H9 (cell line): Measurements from ENCODE around the gene SSRP1. TPM values are rescaled to one million over a fixed set of nuclear protein-coding genes. Genes with fewer than 3 reads are reported as not detected.
A peak's percentile ranks its signal among the peaks of the same experiment; 100 is the strongest.

Experiments
- DNase-seq: peaks from one replicate; pipeline ENCODE4 v3.0.0-alpha.2; 2017
- H2AFZ ChIP-seq: one replicate; pipeline ENCODE4 v1.6.1; 2013; ENCODE audit warnings: mild to moderate bottlenecking, low read length, control low read depth, moderate library complexity
- H2AK5ac ChIP-seq: 2 replicates; pipeline ENCODE4 v1.6.1; 2013; ENCODE audit warnings: low read length, control low read depth, mixed read lengths; ENCODE audit not compliant: insufficient read length
- H2BK120ac ChIP-seq: one replicate; pipeline ENCODE4 v1.6.1; 2013; ENCODE audit warnings: low read depth, mild to moderate bottlenecking, low read length, control low read depth, inconsistent platforms; ENCODE audit not compliant: poor library complexity, severe bottlenecking
- H2BK12ac ChIP-seq: 2 replicates; pipeline ENCODE4 v1.6.1; 2013; ENCODE audit warnings: low read length, control low read depth, mixed read lengths, low read depth; ENCODE audit not compliant: insufficient read length
- H2BK15ac ChIP-seq: 2 replicates; pipeline ENCODE4 v1.6.1; 2013; ENCODE audit warnings: low read depth, low read length, control low read depth
- H2BK20ac ChIP-seq: one replicate; pipeline ENCODE4 v1.6.1; 2013; ENCODE audit warnings: low read depth, mild to moderate bottlenecking, low read length, control low read depth, inconsistent platforms; ENCODE audit not compliant: poor library complexity, severe bottlenecking
- H2BK5ac ChIP-seq: 2 replicates; pipeline ENCODE4 v1.6.1; 2013; ENCODE audit warnings: low read length, control low read depth, mixed read lengths; ENCODE audit not compliant: insufficient read length
- H3K14ac ChIP-seq: 2 replicates; pipeline ENCODE4 v1.6.1; 2013; ENCODE audit warnings: low read length, control low read depth; ENCODE audit not compliant: insufficient read depth
- H3K18ac ChIP-seq: 2 replicates; pipeline ENCODE4 v1.6.1; 2013; ENCODE audit warnings: low read depth, mild to moderate bottlenecking, mixed read lengths, low read length, control low read depth; ENCODE audit not compliant: insufficient read length
- H3K23ac ChIP-seq: 2 replicates; pipeline ENCODE4 v1.6.1; 2013; ENCODE audit warnings: low read length, control low read depth, mixed read lengths, low read depth; ENCODE audit not compliant: insufficient read length
- H3K23me2 ChIP-seq: 2 replicates; pipeline ENCODE4 v1.6.1; 2013; ENCODE audit warnings: low read depth, mild to moderate bottlenecking, mixed read lengths, low read length, control low read depth; ENCODE audit not compliant: insufficient read length, poor library complexity, severe bottlenecking
- H3K27ac ChIP-seq: 2 replicates; pipeline ENCODE4 v1.5.1; 2013; ENCODE audit warnings: low read length, control low read depth, mixed read lengths, low read depth; ENCODE audit not compliant: insufficient read length
- H3K27me3 ChIP-seq: 2 replicates; pipeline ENCODE4 v1.6.1; 2013; ENCODE audit warnings: low read length, control low read depth, inconsistent platforms; ENCODE audit not compliant: insufficient read depth
- H3K4ac ChIP-seq: 2 replicates; pipeline ENCODE4 v1.6.1; 2013; ENCODE audit warnings: low read depth, mild to moderate bottlenecking, control low read depth, inconsistent platforms, low read length, moderate library complexity
- H3K4me1 ChIP-seq: 2 replicates; pipeline ENCODE4 v1.6.1; 2013; ENCODE audit warnings: low read length, control low read depth, inconsistent platforms; ENCODE audit not compliant: insufficient read depth
- H3K4me2 ChIP-seq: 2 replicates; pipeline ENCODE4 v1.6.1; 2013; ENCODE audit warnings: low read length, control low read depth, mixed read lengths; ENCODE audit not compliant: insufficient read length, insufficient read depth
- H3K56ac ChIP-seq: 2 replicates; pipeline ENCODE4 v1.6.1; 2013; ENCODE audit warnings: low read depth, mild to moderate bottlenecking, mixed read lengths, low read length, control low read depth; ENCODE audit not compliant: insufficient read length
- H3K79me1 ChIP-seq: 2 replicates; pipeline ENCODE4 v1.6.1; 2013; ENCODE audit warnings: low read depth, mild to moderate bottlenecking, moderate library complexity, low read length, control low read depth, inconsistent platforms; ENCODE audit not compliant: insufficient read depth, poor library complexity, severe bottlenecking
- H3K79me2 ChIP-seq: 2 replicates; pipeline ENCODE4 v1.6.1; 2013; ENCODE audit warnings: low read length, control low read depth, inconsistent platforms; ENCODE audit not compliant: insufficient read depth
- H3K9ac ChIP-seq: 2 replicates; pipeline ENCODE4 v1.6.1; 2013; ENCODE audit warnings: low read length, control low read depth, mixed read lengths; ENCODE audit not compliant: insufficient read length; ENCODE audit errors: extremely low read depth
- H3K9me3 ChIP-seq: one replicate; pipeline ENCODE4 v1.6.1; 2013; ENCODE audit warnings: low read depth, low read length, inconsistent platforms; ENCODE audit not compliant: control insufficient read depth
- H3T11ph ChIP-seq: one replicate; pipeline ENCODE4 v1.6.1; 2013; ENCODE audit warnings: mild to moderate bottlenecking, low read length, control low read depth, inconsistent platforms
- H4K20me1 ChIP-seq: one replicate; pipeline ENCODE4 v1.6.1; 2013; ENCODE audit not compliant: control insufficient read depth, insufficient read length, insufficient read depth
- H4K5ac ChIP-seq: 2 replicates; pipeline ENCODE4 v1.6.1; 2013; ENCODE audit warnings: low read depth, mild to moderate bottlenecking, mixed read lengths, low read length, control low read depth; ENCODE audit not compliant: insufficient read length
- H4K8ac ChIP-seq: replicated peaks from 2 replicates; pipeline ENCODE4 v1.6.1; 2013; ENCODE audit warnings: low read length, control low read depth, mixed read lengths, low read depth; ENCODE audit not compliant: insufficient read length
- H4K91ac ChIP-seq: 2 replicates; pipeline ENCODE4 v1.6.1; 2013; ENCODE audit warnings: low read depth, mild to moderate bottlenecking, moderate library complexity, mixed read lengths, low read length, control low read depth; ENCODE audit not compliant: insufficient read length
- H3K27ac Mint-ChIP-seq, 3 experiments: 2 replicates in 2 of 3; 3 replicates in 1 of 3; pipeline ENCODE4 v1.8.0; 2020 to 2021; ENCODE audit warnings: mixed read lengths in 3 of 3, mild to moderate bottlenecking in 1 of 3, moderate library complexity in 1 of 3
- H3K27me3 Mint-ChIP-seq: 2 replicates; pipeline ENCODE4 v1.8.0; 2021; ENCODE audit warnings: low read depth, mild to moderate bottlenecking, moderate library complexity, mixed read lengths
- H3K36me3 Mint-ChIP-seq, 3 experiments: 2 replicates in 2 of 3; 3 replicates in 1 of 3; pipeline ENCODE4 v1.8.0; 2020 to 2021; ENCODE audit warnings: low read depth in 3 of 3, mixed read lengths in 3 of 3; ENCODE audit not compliant: insufficient read depth in 1 of 3
- H3K4me1 Mint-ChIP-seq, 2 experiments: 2 replicates each; pipeline ENCODE4 v1.8.0; 2020; ENCODE audit warnings: mixed read lengths in 2 of 2
- H3K4me3 Mint-ChIP-seq, 2 experiments: 2 replicates in 1 of 2; 3 replicates in 1 of 2; pipeline ENCODE4 v1.8.0; 2020 to 2021; ENCODE audit warnings: mild to moderate bottlenecking in 2 of 2, mixed read lengths in 2 of 2, moderate library complexity in 1 of 2
- H3K9me3 Mint-ChIP-seq, 2 experiments: 2 replicates in 1 of 2; 3 replicates in 1 of 2; pipeline ENCODE4 v1.8.0; 2020; ENCODE audit warnings: mild to moderate bottlenecking in 2 of 2, mixed read lengths in 2 of 2, moderate library complexity in 1 of 2
- CTCF ChIP-seq: fragments of 200-600 bp; sonication (generic); conservative IDR thresholded peaks from 3 replicates; pipeline ENCODE4 v1.8.0; 2021; ENCODE audit warnings: antibody characterized with exemption, mild to moderate bottlenecking
- WGBS: extraction: QIAGEN DNeasy Blood & Tissue Kit; methylation state at CpG from one replicate; pipeline ENCODE4 v1.1.7; 2013; ENCODE audit warnings: missing lambda C conversion rate, low lambda C conversion rate, mixed read lengths; ENCODE audit not compliant: insufficient read length; ENCODE audit errors: extremely low coverage; 5-methylcytosine and 5-hydroxymethylcytosine counted together
- total RNA-seq: library from RNA; stranded (reverse); gene quantifications from 2 replicates; pipeline ENCODE4 v1.2.1, GENCODE V29; 2021

SSRP1 gene
- total RNA-seq, 1 experiment from 2014 or later, result 202 TPM

DNA sequence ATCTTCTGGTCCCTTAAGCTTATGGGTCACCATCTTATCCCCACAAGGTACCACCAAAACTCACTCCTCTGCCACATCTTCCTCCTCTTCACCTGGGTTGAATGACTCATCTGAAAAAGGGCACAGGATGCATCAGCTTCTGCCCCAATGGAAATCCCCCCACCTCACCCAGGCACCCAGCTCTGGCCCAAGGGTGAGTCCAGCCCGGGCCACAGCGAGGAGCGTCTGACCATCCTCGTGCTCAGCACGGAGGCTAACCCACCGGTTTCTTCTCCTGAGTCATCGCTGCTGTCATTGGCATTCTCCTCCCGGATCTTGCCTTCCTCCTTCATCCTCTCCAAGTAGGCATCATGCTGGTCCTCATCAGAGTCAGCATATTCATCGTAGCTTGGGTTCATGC lies 5.7 kb downstream of the SSRP1 start:
- no peaks in the 10 kb centered on the region for H3K27me3 Mint-ChIP-seq
- Histone ChIP-seq H3K4me2 (no peak overlapping the region), H3K23ac (no peak overlapping the region), H3K4ac (no peak overlapping the region), H3K9me3 (no peaks in the 10 kb centered on the region), H3K18ac (no peak overlapping the region), H3K14ac (no peak overlapping the region), H3K56ac (no peak overlapping the region), H3K27me3 (no peaks in the 10 kb centered on the region), H2AFZ (no peak overlapping the region), H3K23me2 (peaks cover 6% of the 10 kb centered on the region), H4K91ac (no peak overlapping the region), H3K79me2 (peaks cover 10% of the 10 kb centered on the region; the same call in 1 of the 2 replicates), H4K8ac (no peak overlapping the region), H3T11ph (no peak overlapping the region), H3K27ac (no peak overlapping the region), H3K79me1 (peaks cover 7% of the 10 kb centered on the region), H3K9ac (no peak overlapping the region), H4K20me1 (no peaks in the 10 kb centered on the region), H2BK20ac (no peak overlapping the region), H4K5ac (no peak overlapping the region), H2BK5ac (no peak overlapping the region), H2BK15ac (no peak overlapping the region), H3K4me1 (peaks cover 3% of the 10 kb centered on the region; the same call in 1 of the 2 replicates), H2BK12ac (no peak overlapping the region), H2AK5ac (no peak overlapping the region), H2BK120ac (no peak overlapping the region)
- no peaks in the 10 kb centered on the region for H3K9me3 Mint-ChIP-seq
- TF ChIP-seq CTCF, result no peak
- peaks cover 28% of the 10 kb centered on the region in 2 experiments for H3K4me1 Mint-ChIP-seq
- H3K36me3 Mint-ChIP-seq, result peaks cover 70 to 94% (median 94%) of the 10 kb centered on the region in 3 experiments
- no peak overlapping the region; a peak in 1 of 5 replicates for H3K4me3 Mint-ChIP-seq
- no CpG with 5 or more reads among the region's 9 CpGs for WGBS
- H3K27ac Mint-ChIP-seq, result peak overlapping the region in 1 of 3 experiments; percentile 57; a peak in 1 of 7 replicates
- DNase-seq, result no peak
